ENCODE results near the gene CDK11A. TPM values are rescaled to one million over a fixed set of nuclear protein-coding genes. Genes with fewer than 3 reads are reported as not detected.
"Not testable (repeated sequence)": the region's sequence is repeated elsewhere in the genome, so short reads cannot be mapped to it uniquely, and the experiment has no call there.

Gene CDK11A
- total RNA-seq, 1 donor from 2014 or later = 51.7 TPM

- H3K9me3 ChIP-seq; H3K27me3 ChIP-seq; H3K36me3 ChIP-seq; H3K4me1 ChIP-seq; H3K27ac ChIP-seq; H3K4me3 ChIP-seq; intact Hi-C loops (cut with DNase I): not testable (repeated sequence)
- peak; percentile 64 for DNase-seq
- ATAC-seq = peak; percentile 38
These were observed 13.8 kb upstream of the CDK11A start for GRCh38 chr1:1737675-1738590.

DNA sequence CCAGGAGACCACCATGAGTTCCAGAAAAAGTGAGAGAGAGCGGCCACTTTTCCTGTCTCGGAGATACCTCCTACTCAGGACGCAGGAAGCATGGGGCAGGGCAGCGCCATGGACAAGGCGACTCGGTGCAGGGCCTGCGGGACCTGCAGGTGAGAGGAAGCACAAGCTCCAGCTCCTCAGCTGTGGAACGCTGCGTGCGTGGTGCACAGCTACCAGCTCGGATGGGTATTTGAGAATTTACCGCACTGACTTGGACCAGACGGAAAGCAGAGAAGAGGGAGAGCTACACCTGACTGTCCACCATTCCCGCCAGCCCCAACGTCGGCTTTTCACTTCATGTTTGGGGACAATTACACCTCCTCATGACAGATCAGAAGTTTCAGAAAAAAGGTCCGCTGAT is 8.2 kb upstream of the CDK11A start:
- intact Hi-C loops (cut with DNase I) = no loop called here
- Histone ChIP-seq H3K27me3 (no peaks in the 10 kb centered on the region), H3K4me3 (no peak overlapping the region), H3K4me1 (no peaks in the 10 kb centered on the region), H3K27ac (no peak overlapping the region), H3K36me3 (peaks cover 32% of the 10 kb centered on the region), H3K9me3 (no peaks in the 10 kb centered on the region)
- DNase-seq (peak; percentile 54), ATAC-seq (no peak)
- no peak for TF ChIP-seq CTCF (IDR thresholded peaks at IDR 0.05)

DNA sequence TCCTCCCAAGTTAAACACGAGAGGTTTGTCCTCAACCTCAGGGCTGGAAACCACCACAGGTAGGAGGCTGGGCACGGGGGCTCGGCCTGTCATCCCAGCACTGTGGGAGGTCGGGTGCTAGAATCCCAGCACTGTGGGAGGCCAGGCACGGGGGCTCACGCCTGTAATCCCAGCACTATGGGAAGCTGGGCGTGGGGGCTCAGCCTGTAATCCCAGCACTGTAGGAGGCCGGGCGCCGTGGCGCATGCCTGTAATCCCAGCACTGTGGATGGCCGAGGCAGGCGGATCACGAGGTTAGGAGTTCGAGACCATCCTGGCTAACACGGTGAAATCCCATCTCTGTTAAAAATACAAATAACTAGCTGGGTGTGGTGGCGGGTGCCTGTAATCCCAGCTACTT is 6.7 kb upstream of the CDK11A start:
- Histone ChIP-seq H3K36me3 (peaks cover 32% of the 10 kb centered on the region), H3K27ac (no peak overlapping the region), H3K9me3 (no peaks in the 10 kb centered on the region), H3K27me3 (no peaks in the 10 kb centered on the region), H3K4me3 (no peak overlapping the region), H3K4me1 (no peaks in the 10 kb centered on the region)
- no peak for TF ChIP-seq CTCF (IDR thresholded peaks at IDR 0.05)
- intact Hi-C loops (cut with DNase I) = no loop called here
- ATAC-seq (peak; percentile 14), DNase-seq (peak; percentile 54)

DNA sequence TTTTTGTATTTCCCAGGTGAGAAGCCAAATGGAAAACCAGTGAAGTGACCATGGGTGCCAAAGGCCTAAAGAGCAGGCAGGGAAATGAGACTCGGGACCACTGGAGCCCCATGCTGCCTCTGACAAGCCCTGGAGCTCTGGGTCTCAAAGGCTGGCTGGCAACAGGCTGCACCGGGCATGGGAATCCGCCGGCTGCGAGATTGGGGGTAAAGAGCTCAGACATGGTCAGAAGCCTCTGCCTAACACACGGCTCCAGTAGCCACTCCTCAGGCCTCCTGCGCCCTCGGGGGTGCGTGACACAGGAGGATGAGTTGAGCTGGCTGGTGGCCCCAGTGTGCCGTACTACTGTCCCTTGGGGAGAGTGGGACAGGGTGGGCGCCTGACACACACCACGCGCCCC is 6.1 kb upstream of the CDK11A start:
- H3K27ac ChIP-seq; H3K27me3 ChIP-seq; intact Hi-C loops (cut with DNase I); H3K9me3 ChIP-seq; H3K4me3 ChIP-seq; H3K4me1 ChIP-seq: not testable (repeated sequence)
- peaks cover 32% of the 10 kb centered on the region for H3K36me3 ChIP-seq
- ATAC-seq = peak; percentile 37
- DNase-seq = peak; percentile 30

- H3K27ac ChIP-seq; H3K27me3 ChIP-seq; H3K4me1 ChIP-seq; H3K4me3 ChIP-seq; ATAC-seq; H3K9me3 ChIP-seq; intact Hi-C loops (cut with DNase I): not testable (repeated sequence)
- DNase-seq = peak; percentile 5
- peaks cover 32% of the 10 kb centered on the region for H3K36me3 ChIP-seq
These were observed 5.1 kb upstream of the CDK11A start for GRCh38 chr1:1729116-1729816.

DNA sequence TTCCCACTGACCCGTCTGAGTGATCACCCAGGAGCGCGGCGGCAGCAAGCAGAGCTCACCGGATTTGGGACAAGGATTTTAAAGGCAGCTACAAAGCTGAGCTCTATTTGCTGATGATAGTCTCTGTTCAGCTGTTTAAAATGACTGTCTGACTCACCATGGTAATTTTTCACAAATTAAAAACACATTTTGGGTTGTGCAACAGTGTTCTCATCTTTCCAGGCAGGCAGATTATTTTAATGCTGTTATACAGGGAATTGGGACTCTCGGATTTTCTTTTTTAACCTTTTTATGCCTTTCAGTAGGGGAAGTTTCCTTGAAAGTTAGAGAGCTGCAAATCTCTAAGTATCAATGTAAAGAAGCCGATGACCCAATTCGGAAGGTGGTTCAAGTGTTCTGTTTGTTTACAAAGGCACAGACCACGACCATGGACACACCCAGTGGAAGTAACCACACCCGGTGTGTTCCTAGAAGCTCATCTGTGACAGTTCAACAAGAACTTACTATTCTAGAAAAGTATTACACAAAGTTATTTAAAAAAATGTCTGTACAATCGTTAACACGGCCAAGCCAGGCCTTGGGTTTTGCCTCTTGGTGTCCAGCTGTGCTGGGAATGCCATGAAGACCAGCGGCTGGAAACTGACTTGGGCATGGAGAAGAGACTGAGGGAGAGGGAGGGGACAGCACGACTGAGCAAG is 4.3 kb upstream of the CDK11A start:
- ATAC-seq; H3K9me3 ChIP-seq; intact Hi-C loops (cut with DNase I); H3K27me3 ChIP-seq; H3K4me3 ChIP-seq; H3K4me1 ChIP-seq: not testable (repeated sequence)
- Histone ChIP-seq H3K36me3 (peaks cover 27% of the 10 kb centered on the region), H3K27ac (peak overlapping the region; percentile 58)
- peak; percentile 2 for DNase-seq

DNA sequence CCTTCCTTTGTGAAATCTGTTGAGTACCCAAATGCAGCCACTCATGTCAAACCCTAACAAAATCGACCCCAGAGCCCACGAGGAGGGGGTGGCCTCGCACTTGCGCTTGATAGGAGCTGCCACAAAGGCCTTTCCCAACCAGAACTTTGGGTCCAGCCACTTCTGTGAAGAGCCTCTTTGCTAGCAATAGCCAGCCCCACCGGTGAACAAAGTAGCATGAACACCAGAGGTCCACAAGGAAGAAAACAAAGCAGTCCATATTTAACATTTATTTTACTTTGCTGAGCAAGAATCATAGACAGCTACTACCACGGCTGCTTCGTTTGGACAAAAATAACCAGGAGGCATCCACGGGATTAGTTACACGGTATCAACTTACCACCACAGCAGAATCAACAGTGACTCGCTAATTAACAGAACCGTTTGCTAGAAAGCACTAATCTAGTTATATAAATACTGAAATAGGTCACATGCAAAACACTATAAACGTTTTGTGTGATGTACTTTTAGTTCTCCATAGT is 3.0 kb upstream of the CDK11A start:
- H3K4me1 ChIP-seq; H3K4me3 ChIP-seq; ATAC-seq; intact Hi-C loops (cut with DNase I); H3K27ac ChIP-seq; H3K27me3 ChIP-seq; H3K9me3 ChIP-seq: not testable (repeated sequence)
- DNase-seq = peak; percentile 0
- H3K36me3 ChIP-seq = peaks cover 16% of the 10 kb centered on the region

GRCh38 chr1:1726088-1726487 is 1.9 kb upstream of the CDK11A start:
- not testable (repeated sequence) for H3K9me3 ChIP-seq, H3K4me3 ChIP-seq, ATAC-seq

More at GRCh38 chr1:1726088-1726487, 1.9 kb upstream of the CDK11A start:
- H3K27ac ChIP-seq; H3K27me3 ChIP-seq; H3K36me3 ChIP-seq; intact Hi-C loops (cut with DNase I); H3K4me1 ChIP-seq: not testable (repeated sequence)
- peak; percentile 40 for DNase-seq

Measured in upper lobe of right lung (tissue), 1 donor.